NCI-H1417 treated with DMSO at 0.1 percent for 48 hours (cell line): ENCODE data around the gene UBAC2.

ENCODE experiments used
- DNase-seq: peaks from one replicate; lab custom pipeline; 2025; lab: John Stamatoyannopoulos, UW

UBAC2 gene

GRCh38 chr13:99340638-99341037, 140.0 kb downstream of the UBAC2 start:
- no peak for DNase-seq

- no peak for DNase-seq
These were observed 141.5 kb downstream of the UBAC2 start for GRCh38 chr13:99341969-99342722.

GRCh38 chr13:99342723-99343315, 142.2 kb downstream of the UBAC2 start:
- no peak for DNase-seq

GRCh38 chr13:99344610-99345208, 144.1 kb downstream of the UBAC2 start:
- DNase-seq = no peak

- no peak for DNase-seq
These were observed 144.7 kb downstream of the UBAC2 start for GRCh38 chr13:99345345-99345744.

GRCh38 chr13:99346335-99347042, 145.8 kb downstream of the UBAC2 start:
- DNase-seq = no peak

- DNase-seq = no peak
These were observed 146.8 kb downstream of the UBAC2 start for GRCh38 chr13:99347335-99347878.

GRCh38 chr13:99347911-99348451, 147.3 kb downstream of the UBAC2 start:
- no peak for DNase-seq

- DNase-seq = no peak
These were observed 149.5 kb downstream of the UBAC2 start for GRCh38 chr13:99350191-99350590.

- no peak for DNase-seq
These were observed 151.1 kb downstream of the UBAC2 start for GRCh38 chr13:99351772-99352171.

- no peak for DNase-seq
These were observed 151.9 kb downstream of the UBAC2 start for GRCh38 chr13:99352351-99353245.

GRCh38 chr13:99353246-99353600, 152.6 kb downstream of the UBAC2 start:
- no peak for DNase-seq

- no peak for DNase-seq
These were observed 153.2 kb downstream of the UBAC2 start for GRCh38 chr13:99353836-99354235.

- DNase-seq = no peak
These were observed 153.8 kb downstream of the UBAC2 start for GRCh38 chr13:99354371-99354951.

- peak; percentile 13 for DNase-seq
These were observed 154.8 kb downstream of the UBAC2 start for GRCh38 chr13:99355267-99356011.

GRCh38 chr13:99356012-99356261, 155.3 kb downstream of the UBAC2 start:
- no peak for DNase-seq

GRCh38 chr13:99356262-99357091, 155.8 kb downstream of the UBAC2 start:
- no peak for DNase-seq

- DNase-seq = no peak
These were observed 156.5 kb downstream of the UBAC2 start for GRCh38 chr13:99357131-99357596.

- no peak for DNase-seq
These were observed 157.3 kb downstream of the UBAC2 start for GRCh38 chr13:99357941-99358340.
